Esophagus squamous epithelium (tissue), 4 donors: Measurements from ENCODE around the gene SLC47A1.

Source experiments
- CTCF ChIP-seq, 6 experiments: fragments of 450-650 bp in 4 of 6; fragments of 200-600 bp in 2 of 6; sonication (generic) in 2 of 6; IDR thresholded peaks; one replicate each; pipeline ENCODE4 v1.5.1; 2016 to 2019; ENCODE audit warnings: antibody characterized with exemption in 6 of 6, mild to moderate bottlenecking in 4 of 6, moderate library complexity in 4 of 6
- POLR2A ChIP-seq, 4 donors: fragments of 450-650 bp; IDR thresholded peaks; one replicate each; pipeline ENCODE4 v1.6.1; 2017; ENCODE audit warnings: antibody characterized with exemption in 4 of 4, mild to moderate bottlenecking in 4 of 4, moderate library complexity in 3 of 4

GRCh38 chr17:19486351-19487023 is 47.2 kb upstream of the SLC47A1 start:
- TF ChIP-seq CTCF (IDR thresholded peaks at IDR 0.05) (no peak), POLR2A (IDR thresholded peaks at IDR 0.05) (no peak)
